HG02798 (cell line): ENCODE data around the gene OSBP2.
A peak's percentile ranks its signal among the peaks of the same experiment; 100 is the strongest.

Source experiments
- ATAC-seq: cut with Tn5 transposase; IDR thresholded peaks from one replicate; pipeline ENCODE4 v1.9.1; 2021; ENCODE audit warnings: mild to moderate bottlenecking; ENCODE audit not compliant: unreplicated experiment, poor library complexity

OSBP2 gene

DNA sequence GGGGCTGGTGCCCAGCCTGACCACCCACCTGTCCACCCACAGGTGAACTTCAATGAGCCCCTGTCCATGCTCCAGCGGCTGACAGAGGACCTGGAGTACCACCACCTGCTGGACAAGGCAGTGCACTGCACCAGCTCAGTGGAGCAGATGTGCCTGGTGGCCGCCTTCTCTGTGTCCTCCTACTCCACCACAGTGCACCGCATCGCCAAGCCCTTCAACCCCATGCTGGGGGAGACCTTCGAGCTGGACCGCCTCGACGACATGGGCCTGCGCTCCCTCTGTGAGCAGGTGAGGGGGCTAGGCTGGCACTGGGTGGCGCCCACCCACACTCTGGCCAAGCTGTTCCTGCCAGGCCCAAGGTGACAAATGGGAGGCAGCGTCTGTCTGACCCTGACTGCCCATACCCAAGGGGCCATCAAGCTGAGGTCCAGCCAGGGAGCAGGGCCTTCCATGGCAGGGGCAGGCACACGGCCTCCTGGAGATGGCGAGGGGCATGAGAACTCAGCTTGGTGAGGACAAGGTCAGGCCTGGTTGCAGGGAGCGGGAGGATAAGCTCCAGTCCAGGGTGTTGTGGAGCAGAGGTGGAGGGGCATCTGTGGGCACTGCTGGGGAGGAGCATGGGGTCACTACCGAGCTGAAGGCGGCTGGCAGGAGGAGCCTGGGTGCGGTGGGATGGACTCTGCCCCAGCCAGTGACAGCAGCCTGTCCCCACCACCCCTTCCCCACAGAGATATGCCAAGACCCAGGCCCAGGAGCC, 196.2 kb downstream of the OSBP2 start:
- no peak for ATAC-seq

DNA sequence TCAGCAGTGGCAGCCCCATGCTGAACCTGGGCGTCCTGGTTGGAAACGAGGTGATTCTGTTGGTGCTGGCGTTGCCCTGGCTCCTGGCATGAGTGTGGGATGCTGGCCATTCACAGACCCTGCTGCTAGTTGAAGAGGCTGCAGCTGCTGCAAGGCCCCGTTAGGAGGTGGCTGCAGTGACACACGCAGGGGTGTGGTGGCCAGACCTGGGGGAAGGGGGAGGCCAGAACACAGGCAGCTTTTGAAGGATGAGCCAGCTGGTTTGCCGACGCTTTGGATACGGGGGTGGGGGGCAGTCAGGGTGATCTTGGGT, 196.7 kb downstream of the OSBP2 start:
- no peak for ATAC-seq

DNA sequence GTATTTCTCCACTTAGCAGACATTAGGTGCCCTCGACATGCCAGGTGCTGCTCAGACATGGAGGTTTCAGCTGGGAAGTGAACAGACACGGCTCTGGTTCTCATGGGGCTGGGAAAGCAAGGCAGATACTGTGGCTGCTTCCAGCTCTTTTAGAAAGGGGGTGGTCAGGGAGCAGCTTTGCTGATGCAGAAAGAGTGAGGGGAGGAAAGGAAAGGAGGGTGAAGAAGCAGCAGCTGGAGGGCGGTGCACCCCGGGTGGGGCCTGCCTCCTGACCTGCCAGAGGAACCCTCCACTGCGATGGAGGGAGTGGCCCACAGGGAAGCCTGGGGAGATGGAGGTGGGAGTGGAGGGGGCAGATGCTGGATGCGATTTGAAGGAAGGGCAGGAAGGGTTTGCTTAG, 197.1 kb downstream of the OSBP2 start:
- no peak for ATAC-seq

DNA sequence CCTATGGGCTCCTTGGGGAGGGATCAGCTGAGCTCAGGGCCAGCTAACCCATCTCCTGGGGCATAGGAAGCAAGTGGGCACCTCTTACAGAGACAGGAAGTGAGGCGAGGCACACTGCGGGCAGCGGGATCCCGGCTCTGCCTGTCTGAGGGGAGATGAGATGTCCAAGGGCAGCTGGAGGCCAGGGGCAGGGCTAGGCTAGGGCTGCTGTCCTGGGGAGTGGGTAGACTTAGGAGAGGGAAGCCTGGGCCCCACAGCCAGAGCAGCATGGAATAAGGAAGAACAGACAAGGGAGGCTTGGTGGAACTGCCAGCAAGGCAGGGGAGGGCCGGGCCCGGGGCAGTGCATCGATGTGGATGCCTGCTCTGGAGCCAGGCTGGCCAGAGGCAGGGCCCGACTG, 197.6 kb downstream of the OSBP2 start:
- no peak for ATAC-seq

DNA sequence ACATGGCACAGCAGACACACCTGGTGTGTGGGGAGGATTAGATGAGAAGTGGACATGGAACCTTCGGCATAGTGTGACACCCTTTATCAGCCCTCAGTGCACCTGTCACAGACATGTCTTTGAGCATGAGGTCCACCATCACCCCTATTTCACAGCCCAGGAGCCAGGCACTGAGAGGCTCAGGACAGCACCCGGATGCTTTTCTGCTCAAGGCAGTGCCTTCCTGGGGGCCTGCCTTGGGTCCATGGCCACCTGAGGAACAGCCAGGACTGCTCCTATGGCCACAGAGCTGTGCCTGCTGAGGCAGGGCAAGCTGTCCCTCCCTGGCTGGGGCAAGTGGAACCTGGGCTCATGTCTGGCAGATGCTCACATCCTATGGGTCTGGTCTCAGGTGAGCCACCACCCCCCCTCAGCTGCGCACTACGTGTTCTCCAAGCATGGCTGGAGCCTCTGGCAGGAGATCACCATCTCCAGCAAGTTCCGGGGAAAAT, 198.1 kb downstream of the OSBP2 start:
- ATAC-seq, result no peak

DNA sequence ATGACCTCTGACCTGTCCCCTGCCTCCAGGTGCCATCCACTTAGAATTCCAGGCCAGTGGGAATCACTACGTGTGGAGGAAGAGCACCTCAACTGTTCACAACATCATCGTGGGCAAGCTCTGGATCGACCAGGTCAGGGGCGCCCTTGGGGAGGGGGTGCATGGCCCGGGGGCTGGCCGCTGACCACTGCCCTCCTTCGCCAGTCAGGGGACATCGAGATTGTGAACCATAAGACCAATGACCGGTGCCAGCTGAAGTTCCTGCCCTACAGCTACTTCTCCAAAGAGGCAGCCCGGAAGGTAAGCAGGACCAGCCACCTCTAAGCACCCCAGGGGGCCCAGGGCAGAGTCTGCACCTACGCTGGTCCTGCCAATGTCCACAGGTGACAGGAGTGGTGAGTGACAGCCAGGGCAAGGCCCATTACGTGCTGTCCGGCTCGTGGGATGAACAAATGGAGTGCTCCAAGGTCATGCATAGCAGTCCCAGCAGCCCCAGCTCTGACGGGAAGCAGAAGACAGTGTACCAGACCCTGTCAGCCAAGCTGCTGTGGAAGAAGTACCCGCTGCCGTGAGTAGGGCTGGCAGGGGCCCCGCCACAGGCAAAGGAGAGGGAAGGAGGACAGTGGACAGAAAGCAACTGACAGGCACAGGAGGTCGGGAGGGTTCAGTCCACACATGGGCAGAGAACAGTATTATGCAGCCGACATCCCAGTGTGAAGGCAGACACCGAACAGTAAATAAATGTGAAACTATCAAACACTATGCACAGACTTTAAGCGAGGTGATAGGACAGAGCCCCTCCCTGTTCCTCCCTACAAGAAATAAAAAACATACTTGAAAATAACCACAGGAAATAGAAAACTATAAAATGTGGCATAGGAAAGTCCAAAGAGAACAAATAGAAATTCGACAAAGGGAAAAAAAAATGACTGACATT, 199.0 kb downstream of the OSBP2 start:
- ATAC-seq, result no peak

DNA sequence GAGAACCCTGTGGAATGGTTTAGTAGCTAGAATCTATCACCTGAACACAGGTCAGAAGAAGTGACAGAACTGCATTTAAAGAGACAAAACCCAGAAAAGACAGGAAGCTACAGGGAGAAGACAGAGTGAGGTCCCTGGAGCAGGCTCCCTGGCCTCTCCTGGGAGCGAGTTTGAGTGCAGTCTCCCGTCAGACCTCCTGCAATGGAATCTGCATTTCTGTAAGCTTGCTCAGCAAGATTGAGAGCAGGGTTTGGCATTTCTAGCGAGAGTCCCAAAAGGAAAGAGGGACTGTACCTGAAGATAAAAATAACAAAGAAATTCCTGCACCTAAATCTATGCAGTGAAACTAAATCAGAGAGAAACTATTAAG, 199.7 kb downstream of the OSBP2 start:
- ATAC-seq, result no peak

DNA sequence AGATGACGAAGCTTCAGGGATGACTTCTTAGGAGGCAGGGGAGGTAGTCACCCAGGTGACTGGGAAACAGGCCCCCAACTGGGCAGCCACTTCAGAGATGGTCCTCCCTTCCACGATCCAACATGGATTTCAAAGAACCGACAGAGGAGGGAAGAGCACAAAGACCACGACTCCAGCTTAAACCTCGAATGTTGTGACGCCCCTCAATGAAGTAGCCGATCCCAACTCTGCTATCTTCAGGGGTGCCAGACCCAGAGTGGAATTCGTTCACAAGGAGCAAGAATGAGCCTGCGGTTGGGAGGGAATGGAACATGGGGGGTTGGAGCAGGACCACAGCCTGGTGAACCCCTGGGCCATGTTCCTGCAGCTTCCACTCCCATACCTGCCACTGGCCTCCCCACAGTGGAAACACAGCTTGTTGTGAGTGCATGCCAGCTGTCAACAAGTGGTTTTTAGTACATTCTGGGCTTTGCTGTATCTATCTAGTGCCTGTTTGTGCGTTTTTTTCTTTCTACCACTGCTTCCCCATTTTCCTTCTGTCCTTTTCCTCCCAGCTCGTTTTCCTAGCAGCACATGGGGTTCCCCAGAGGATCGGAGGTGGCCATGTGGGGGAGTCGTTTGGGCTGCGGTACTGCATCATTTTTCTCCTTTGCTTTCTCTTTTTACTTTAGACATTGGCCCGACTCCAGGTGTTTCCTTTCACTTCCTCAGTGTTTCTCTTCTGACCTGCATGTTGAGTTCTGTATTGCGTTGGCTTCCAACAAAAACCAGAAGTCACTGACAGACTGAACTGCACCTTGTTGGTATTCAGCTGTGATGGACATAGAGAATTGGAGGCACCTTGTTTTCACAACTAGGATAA, 208.1 kb downstream of the OSBP2 start:
- ATAC-seq, result no peak

DNA sequence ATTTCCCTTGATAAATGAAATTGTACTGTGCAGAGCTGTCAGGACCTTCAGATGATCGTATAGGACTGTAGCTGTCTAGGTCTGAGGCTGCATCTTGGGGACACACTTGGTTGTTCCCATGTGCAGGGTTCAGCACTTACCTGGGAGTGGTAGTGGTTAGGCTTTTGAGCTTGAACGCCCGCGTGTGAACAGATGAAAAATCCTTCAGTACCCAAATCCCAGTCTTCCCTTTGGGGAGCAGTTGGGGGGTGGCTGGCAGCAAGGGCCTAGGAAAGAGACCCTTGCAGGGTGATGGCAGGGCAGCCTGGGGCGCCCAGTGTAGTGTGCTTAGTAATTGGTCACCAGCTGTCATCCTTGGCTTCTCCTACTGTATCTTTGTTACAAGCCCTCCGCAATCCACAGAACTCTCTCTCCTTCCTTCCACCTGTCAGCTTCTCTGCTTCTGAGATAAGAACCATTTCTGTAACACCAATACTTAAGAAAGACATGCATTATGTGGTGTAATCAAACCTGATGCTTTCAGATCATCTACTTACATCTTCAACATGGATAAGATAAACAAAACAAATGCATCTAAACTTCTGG, 209.3 kb downstream of the OSBP2 start:
- ATAC-seq, result no peak

DNA sequence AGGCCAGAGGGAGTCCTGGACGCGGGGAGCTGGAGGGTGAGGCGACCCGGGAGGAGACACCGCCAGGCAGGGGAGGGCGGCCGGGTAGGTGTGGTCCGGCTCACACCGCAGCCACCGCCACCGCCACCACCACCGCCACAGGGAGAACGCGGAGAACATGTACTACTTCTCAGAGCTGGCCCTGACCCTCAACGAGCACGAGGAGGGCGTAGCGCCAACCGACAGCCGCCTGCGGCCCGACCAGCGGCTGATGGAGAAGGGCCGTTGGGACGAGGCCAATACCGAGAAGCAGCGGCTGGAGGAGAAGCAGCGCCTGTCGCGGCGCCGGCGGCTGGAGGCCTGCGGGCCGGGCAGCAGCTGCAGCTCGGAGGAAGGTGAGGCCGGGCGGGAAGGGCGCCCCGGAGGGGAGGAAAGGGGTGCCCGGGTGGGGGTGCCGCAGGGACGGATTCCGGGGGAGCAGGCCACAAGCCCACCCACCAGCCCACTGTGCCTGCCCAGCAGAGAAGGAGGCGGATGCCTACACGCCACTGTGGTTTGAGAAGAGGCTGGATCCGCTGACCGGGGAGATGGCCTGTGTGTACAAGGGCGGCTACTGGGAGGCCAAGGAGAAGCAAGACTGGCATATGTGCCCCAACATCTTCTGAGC, 211.1 kb downstream of the OSBP2 start:
- ATAC-seq, result no peak

DNA sequence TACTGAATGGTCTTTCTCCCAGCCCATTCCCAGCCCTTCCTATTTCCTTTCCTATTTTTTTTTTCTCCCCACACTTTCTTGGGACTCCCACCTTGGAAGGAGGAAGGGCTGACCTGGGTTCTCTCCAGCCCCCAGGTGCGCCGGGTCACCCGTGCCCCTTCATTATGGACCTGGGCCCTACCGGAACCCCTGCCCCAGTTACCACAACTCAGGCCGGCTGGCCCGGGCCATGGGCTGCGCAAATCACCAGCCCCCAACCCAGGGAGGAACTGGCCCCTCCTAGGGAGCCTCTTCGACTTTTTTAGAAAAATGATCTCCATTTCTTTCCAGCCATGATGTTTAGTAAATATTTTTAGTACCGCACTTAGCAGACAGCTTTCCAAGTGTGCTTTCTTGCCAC, 211.7 kb downstream of the OSBP2 start:
- ATAC-seq, result no peak

DNA sequence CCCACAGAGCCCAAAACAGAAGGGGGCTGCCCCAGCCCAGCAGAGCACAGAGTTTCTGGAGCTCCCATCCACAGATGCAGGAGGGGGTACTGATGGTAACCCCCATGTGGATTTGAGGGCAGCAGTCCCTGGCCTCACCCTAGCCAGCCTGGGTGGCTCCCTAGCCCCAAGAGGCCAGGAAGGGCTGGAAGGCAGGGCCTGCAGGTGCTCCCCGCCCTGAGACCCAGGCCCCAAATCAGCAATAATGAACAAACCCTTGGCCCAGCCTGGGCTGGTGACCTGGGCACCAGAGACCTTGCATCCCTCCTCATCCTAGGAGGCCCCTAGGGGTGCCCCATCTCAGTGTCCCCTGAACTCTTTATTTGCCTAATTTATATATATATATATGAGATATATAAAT, 212.3 kb downstream of the OSBP2 start:
- no peak for ATAC-seq

DNA sequence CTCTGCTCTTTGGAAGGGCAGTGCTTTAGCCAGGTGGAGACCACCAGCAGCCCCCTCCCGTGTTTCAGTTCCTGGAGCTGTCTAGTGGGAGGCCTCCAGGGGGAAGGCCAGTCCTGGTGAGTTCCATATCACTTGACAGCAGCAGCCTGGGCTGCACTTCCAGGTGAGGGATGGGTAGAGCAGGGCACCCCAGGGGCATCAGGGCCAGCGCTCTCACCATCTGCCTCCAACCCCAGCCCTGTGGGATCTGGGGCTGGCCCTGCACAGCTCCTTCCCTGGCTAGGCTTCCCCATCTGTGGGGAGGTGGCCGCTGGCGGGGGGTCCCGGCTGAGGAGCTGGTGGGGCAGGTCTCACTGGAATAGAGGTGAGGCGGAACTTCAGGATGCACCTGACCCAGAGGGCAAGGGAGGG, 213.4 kb downstream of the OSBP2 start:
- no peak for ATAC-seq

DNA sequence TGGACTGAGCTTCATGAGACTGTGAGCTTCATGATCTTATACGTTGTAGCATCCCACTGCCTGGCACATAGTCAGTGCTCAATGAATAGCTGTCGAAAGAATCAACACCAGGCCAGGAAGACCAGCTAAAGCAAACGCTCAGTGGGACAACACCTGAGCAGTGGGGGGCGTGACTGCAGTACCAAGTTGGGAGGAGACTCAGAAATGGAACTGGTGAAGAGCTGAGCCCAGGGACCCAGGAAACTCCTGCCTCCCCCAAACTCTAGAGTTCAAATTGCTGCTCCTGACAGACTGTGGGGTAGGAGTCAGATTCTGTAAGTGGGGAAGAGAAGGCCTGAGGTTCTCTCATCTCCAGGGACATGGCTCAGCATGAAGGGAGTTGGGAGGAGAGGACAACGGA, 214.6 kb downstream of the OSBP2 start:
- ATAC-seq, result no peak

DNA sequence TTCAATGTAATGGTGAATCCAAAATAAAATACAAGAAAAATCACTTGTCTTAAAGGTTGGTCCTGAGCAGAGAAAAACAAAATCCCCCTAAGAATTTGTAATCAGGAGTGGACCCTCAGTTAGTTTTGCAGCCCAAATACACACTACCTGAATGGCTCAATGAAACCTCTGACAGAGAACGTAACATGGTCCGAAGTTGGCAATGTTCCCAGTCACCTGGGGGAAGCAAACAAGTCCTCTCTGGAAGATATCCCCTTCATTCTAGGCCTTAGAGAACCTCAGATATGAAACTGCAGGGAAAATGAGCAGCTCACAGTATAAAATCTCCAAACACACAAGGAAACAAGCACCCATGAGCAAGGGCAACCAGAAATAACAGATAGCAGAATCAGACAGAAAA, 215.7 kb downstream of the OSBP2 start:
- no peak for ATAC-seq

DNA sequence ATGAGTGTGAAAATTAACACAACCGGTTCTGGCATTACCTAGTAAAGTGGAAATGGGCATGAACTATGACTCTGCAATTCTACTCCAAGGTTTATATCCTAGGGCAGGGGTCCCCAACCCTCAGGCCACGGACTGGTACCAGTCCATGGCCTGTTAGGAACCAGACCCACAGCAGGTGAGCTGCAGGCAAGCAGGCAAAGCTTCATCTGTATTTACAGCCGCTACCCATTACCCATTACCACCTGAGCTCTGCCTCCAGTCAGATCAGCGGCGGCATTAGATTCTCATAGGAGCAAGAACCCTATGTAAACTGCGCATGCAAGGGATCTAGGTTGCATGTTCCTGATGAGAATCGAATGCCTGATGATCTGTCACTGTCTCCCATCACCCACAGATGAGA, 224.1 kb downstream of the OSBP2 start:
- no peak for ATAC-seq

DNA sequence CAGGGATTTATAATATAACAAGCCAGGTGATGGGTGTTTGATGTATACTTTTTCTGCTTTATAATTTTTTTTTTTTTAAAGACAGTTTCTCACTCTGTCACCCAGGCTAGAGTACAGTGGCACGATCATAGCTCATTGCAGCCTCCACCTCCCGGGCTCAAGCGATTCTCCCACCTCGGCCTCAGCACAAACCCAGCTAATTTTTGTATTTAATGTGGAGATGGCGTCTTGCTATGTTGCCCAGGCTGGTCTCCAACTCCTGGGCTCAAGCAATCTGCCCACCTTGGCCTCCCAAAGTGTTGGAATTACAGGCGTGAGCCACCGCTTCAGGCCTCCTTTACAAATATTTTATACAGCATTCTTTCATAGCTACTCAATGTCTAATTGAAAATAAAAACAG, 225.3 kb downstream of the OSBP2 start:
- ATAC-seq, result no peak

DNA sequence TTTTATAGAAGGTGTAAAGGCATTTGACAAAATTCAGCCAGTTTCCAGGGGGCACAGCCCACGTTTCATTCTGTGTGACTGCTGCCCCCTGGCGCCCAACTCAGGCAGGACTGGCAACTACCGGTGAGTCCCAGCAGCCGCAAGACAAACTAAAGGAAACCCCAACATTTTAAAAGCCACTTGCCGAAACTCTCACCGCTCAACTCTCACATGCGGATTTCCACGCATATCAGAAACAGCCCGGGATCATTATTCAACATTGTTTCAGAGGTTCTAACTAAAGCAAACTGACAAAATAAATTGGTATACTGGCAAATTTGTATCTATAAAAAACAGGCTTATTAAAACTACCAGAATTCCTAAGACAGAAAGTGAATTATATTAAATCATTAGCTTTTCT, 225.7 kb downstream of the OSBP2 start:
- ATAC-seq, result no peak

DNA sequence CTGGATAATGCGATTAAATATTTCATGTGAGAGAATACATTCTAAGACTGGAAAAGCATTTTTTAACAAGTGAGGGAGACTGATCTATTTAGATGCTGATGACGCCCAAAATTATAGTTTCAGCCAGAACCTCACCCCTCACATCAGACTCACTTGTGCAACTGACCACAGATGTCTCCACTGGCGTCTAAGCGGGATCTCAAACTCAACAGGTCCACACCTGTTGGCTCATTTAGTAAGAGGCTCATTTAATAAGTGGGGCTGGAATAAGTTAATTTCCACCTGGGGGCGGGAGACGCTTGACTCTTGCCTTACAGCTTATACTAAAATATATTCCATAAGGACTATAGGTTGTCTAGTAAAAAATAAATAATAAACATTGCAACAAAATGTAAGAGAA, 226.4 kb downstream of the OSBP2 start:
- ATAC-seq, result no peak

DNA sequence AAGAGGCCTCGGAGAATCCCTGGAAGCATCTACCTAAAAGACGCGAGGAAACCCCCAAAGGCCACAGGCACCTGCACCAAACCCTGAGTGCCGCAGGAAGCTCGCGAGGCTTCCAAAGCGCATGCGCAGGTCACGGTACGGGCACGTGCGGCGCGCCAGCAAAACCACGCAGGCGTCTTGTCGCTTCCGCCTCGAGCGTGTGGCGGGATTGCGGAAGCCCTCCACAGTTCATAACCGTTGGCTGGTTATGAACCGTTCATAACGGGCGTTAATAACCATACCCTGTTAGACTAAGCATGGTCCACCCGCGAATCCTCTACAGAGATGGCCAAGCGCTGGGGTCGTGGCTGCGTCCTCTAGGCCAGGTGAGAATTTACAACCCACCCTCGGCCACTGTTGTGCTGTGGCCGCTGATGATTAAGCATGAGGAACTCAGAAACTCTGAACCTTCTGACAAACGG, 227.5 kb downstream of the OSBP2 start:
- peak; percentile 70 for ATAC-seq
